ENCODE results near the gene THOP1.

GRCh38 chr19:2779121-2779740 lies 6.1 kb upstream of the THOP1 start:
- TF ChIP-seq CTCF (conservative IDR thresholded peaks at IDR 0.05) (no peak), EZH2 (IDR thresholded peaks at IDR 0.05; ENCODE audit: low read depth) (no peak)

All from PC-9 (cell line).